ENCODE results near the gene EFCAB5. TPM values are rescaled to one million over a fixed set of nuclear protein-coding genes. Genes with fewer than 3 reads are reported as not detected.
"Not testable (repeated sequence)": the region's sequence is repeated elsewhere in the genome, so short reads cannot be mapped to it uniquely, and the experiment has no call there.

Gene EFCAB5
- total RNA-seq, 1 donor from 2014 or later = 1.1 TPM

GRCh38 chr17:29929533-29930408, 11.7 kb upstream of the EFCAB5 start, which contains the start of gene SSH2:
TSS of gene SSH2 (minus strand) at chr17:29930228. CDS start at chr17:29930000, 228 bp downstream.
- Histone ChIP-seq H3K4me3 (peak within 1 kb of the TSS; percentile 87 to 99), H3K4me1 (peaks cover 0 to 7% of the 10 kb centered on the region in 2 donors), H3K27ac (peak within 1 kb of the TSS; percentile 86 to 96), H3K27me3 (no peaks in the 10 kb centered on the region), H3K36me3 (no peaks in the 10 kb centered on the region), H3K9me3 (no peaks in the 10 kb centered on the region)
- TF ChIP-seq CTCF (IDR thresholded peaks at IDR 0.05) = no peak
- DNase-seq (ENCODE audit: low spot score in 2 of 2) = peak; percentile 30 to 87
- intact Hi-C loops (cut with DNase I) = loop anchor here (2.0 to 10.0 kb wide), 4 partner anchors 61 to 339 kb away; no protein-coding TSS in a partner anchor

- H3K27me3 ChIP-seq = no peaks in the 10 kb centered on the region
- peaks cover 0 to 7% of the 10 kb centered on the region in 2 donors for H3K4me1 ChIP-seq
- intact Hi-C loops (cut with DNase I) = loop anchor here (1.0 to 10.0 kb wide), 5 partner anchors 62 to 340 kb away; no protein-coding TSS in a partner anchor
- no peaks in the 10 kb centered on the region for H3K9me3 ChIP-seq
- DNase-seq (ENCODE audit: low spot score in 2 of 2) = no peak
- no peak for TF ChIP-seq CTCF (IDR thresholded peaks at IDR 0.05)
- peak overlapping the region; percentile 86 to 96 for H3K27ac ChIP-seq
- H3K36me3 ChIP-seq = no peaks in the 10 kb centered on the region
- H3K4me3 ChIP-seq = peak overlapping the region; percentile 87 to 99
Measured at GRCh38 chr17:29930409-29931010, 10.9 kb upstream of the EFCAB5 start.

GRCh38 chr17:29931231-29931932, 10.1 kb upstream of the EFCAB5 start:
- Histone ChIP-seq H3K4me1 (peaks cover 0 to 7% of the 10 kb centered on the region in 2 donors), H3K27ac (no peak overlapping the region), H3K36me3 (no peaks in the 10 kb centered on the region), H3K4me3 (peak overlapping the region; percentile 87 to 99), H3K27me3 (no peaks in the 10 kb centered on the region), H3K9me3 (no peaks in the 10 kb centered on the region)
- peak in 1 of 2 donors; percentile 74 for DNase-seq (ENCODE audit: low spot score in 2 of 2)
- TF ChIP-seq CTCF (IDR thresholded peaks at IDR 0.05) = peak; percentile 74 to 87 (median 81)
- intact Hi-C loops (cut with DNase I) = loop anchor here (1.0 to 10.0 kb wide), 5 partner anchors 63 to 341 kb away; no protein-coding TSS in a partner anchor

- Histone ChIP-seq H3K27ac (no peak overlapping the region), H3K27me3 (no peaks in the 10 kb centered on the region), H3K4me3 (no peak overlapping the region), H3K9me3 (no peaks in the 10 kb centered on the region), H3K4me1 (peaks cover 0 to 5% of the 10 kb centered on the region in 2 donors), H3K36me3 (no peaks in the 10 kb centered on the region)
- peak in 1 of 3 experiments; percentile 7 for TF ChIP-seq CTCF (IDR thresholded peaks at IDR 0.05)
- DNase-seq (ENCODE audit: low spot score in 2 of 2) = no peak
- intact Hi-C loops (cut with DNase I) = loop anchor here (5.0 to 10.0 kb wide), 2 partner anchors 159 to 289 kb away; no protein-coding TSS in a partner anchor
Measured at GRCh38 chr17:29933379-29933778, 8.1 kb upstream of the EFCAB5 start.

- intact Hi-C loops (cut with DNase I) = loop anchor here (10.0 kb wide), 1 partner anchor 291 kb away; no protein-coding TSS in a partner anchor
- not testable (repeated sequence) for DNase-seq (ENCODE audit: low spot score in 2 of 2); H3K9me3 ChIP-seq; H3K4me1 ChIP-seq; H3K27ac ChIP-seq; H3K27me3 ChIP-seq; H3K36me3 ChIP-seq; H3K4me3 ChIP-seq
Measured at GRCh38 chr17:29935909-29936308, 5.5 kb upstream of the EFCAB5 start.

Data from ascending aorta (tissue), 2 donors.